Lower leg skin (tissue), 4 donors: ENCODE measurements around the gene SRCIN1. TPM values are rescaled to one million over a fixed set of nuclear protein-coding genes. Genes with fewer than 3 reads are reported as not detected.
A peak's percentile ranks its signal among the peaks of the same experiment; 100 is the strongest.

Source experiments
- DNase-seq, 2 donors: peaks; one replicate each; pipeline ENCODE4 v3.0.0-alpha.2; 2019; ENCODE audit warnings: low spot score in 2 of 2
- H3K4me3 ChIP-seq: fragments of 200-600 bp; sonication (generic); 2 replicates; pipeline ENCODE4 v1.5.1; 2017; ENCODE audit warnings: mild to moderate bottlenecking, low read depth; ENCODE audit not compliant: poor library complexity, severe bottlenecking
- POLR2A ChIP-seq, 2 donors: fragments of 450-650 bp; IDR thresholded peaks; one replicate each; pipeline ENCODE4 v1.6.1; 2016 to 2017; ENCODE audit warnings: antibody characterized with exemption in 2 of 2, mild to moderate bottlenecking in 1 of 2, moderate library complexity in 1 of 2
- WGBS, 2 donors: methylation state at CpG; one replicate each; pipeline ENCODE4 v1.1.5; 2018; 5-methylcytosine and 5-hydroxymethylcytosine counted together
- intact Hi-C: fragments of 100-400 bp; cut with DNase I; formaldehyde crosslinking; loops from one replicate; pipeline ENCODE4 v1.15.0; 2023; ENCODE audit warnings: low total_unique reads
- total RNA-seq, 4 donors: library from RNA; depleted of rRNA; stranded (reverse); fragments of >200 nt; gene quantifications; one replicate each; pipeline ENCODE4 v1.1.0, GENCODE V29; 2016
- TF ChIP-seq, protein P1 (sequence below), 3 donors: fragments of 450-650 bp; IDR thresholded peaks; one replicate each; pipeline ENCODE4 v1.5.1; 2016; ENCODE audit warnings: antibody characterized with exemption in 3 of 3, mild to moderate bottlenecking in 3 of 3, moderate library complexity in 2 of 3

Gene SRCIN1
- total RNA-seq, 4 donors from 2014 or later, result 12.0 to 20.2 (median 15.6) TPM

GRCh38 chr17:38617967-38618760 is 12.4 kb upstream of the SRCIN1 start:
- intact Hi-C loops, result no loop called here
- no peak for DNase-seq
- TF ChIP-seq, protein P1, sequence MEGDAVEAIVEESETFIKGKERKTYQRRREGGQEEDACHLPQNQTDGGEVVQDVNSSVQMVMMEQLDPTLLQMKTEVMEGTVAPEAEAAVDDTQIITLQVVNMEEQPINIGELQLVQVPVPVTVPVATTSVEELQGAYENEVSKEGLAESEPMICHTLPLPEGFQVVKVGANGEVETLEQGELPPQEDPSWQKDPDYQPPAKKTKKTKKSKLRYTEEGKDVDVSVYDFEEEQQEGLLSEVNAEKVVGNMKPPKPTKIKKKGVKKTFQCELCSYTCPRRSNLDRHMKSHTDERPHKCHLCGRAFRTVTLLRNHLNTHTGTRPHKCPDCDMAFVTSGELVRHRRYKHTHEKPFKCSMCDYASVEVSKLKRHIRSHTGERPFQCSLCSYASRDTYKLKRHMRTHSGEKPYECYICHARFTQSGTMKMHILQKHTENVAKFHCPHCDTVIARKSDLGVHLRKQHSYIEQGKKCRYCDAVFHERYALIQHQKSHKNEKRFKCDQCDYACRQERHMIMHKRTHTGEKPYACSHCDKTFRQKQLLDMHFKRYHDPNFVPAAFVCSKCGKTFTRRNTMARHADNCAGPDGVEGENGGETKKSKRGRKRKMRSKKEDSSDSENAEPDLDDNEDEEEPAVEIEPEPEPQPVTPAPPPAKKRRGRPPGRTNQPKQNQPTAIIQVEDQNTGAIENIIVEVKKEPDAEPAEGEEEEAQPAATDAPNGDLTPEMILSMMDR (IDR thresholded peaks at IDR 0.05), result no peak
- TF ChIP-seq POLR2A (IDR thresholded peaks at IDR 0.05), result no peak
- no peak overlapping the region for H3K4me3 ChIP-seq
- WGBS, 2 donors, result 87 to 92% methylated on average over 11 of the region's 11 CpGs

DNA sequence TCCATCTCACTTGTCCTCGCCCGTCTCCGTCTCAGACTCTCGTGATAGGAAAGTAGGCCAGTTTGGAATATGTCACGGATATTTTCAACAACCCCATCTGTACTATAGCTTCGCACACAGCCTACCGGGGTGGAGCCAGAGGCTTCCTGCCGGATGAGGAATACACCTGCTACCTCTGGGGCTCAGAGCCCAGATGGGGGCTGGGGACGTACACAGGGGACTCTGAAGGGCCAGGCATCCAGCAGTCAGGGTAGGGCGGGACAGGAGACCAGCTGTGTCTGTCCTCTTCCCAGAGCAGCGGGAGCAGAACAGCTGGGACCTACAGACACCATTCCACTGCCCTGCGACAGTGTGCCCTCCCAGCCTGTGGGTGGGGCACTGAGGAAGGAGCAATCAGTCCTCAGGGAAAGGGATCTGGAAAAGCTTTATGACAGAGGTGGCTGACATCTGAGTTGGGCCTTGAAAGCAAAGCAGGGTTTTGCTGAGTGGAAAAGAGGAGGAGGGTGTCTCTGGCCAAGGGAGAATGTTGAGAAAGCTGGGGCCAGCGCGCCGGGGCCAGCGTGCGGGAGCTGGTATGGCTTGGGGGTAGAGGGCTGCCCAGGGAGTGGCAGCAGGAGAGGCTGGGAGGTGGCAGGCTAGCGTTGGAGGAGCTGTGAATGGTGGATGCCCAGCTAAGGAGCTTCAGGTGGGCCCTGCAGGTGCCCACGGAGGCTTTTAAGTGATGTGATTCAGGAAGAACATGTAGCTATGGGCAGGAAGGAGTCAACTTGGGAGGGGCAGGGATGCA is 11.5 kb upstream of the SRCIN1 start:
- intact Hi-C loops, result no loop called here
- TF ChIP-seq POLR2A (IDR thresholded peaks at IDR 0.05), result no peak
- TF ChIP-seq, protein P1 (IDR thresholded peaks at IDR 0.05), result no peak
- 84 to 87% methylated on average over 19 of the region's 19 CpGs for WGBS, 2 donors
- no peak overlapping the region for H3K4me3 ChIP-seq
- DNase-seq, result no peak

GRCh38 chr17:38616361-38616760 is 10.6 kb upstream of the SRCIN1 start:
- 80 to 83% methylated on average over 5 of the region's 5 CpGs for WGBS, 2 donors
- intact Hi-C loops, result no loop called here
- TF ChIP-seq, protein P1 (IDR thresholded peaks at IDR 0.05), result no peak
- TF ChIP-seq POLR2A (IDR thresholded peaks at IDR 0.05), result no peak
- H3K4me3 ChIP-seq, result no peak overlapping the region
- DNase-seq, result no peak

GRCh38 chr17:38613981-38614779 is 8.4 kb upstream of the SRCIN1 start:
- WGBS, 2 donors, result 84 to 87% methylated on average over 7 of the region's 7 CpGs
- no peak for TF ChIP-seq POLR2A (IDR thresholded peaks at IDR 0.05)
- TF ChIP-seq, protein P1 (IDR thresholded peaks at IDR 0.05), result peak in 1 of 3 donors; percentile 90
- no peak overlapping the region for H3K4me3 ChIP-seq
- intact Hi-C loops, result no loop called here
- DNase-seq, result no peak

GRCh38 chr17:38613525-38613980 is 7.8 kb upstream of the SRCIN1 start:
- WGBS, 2 donors, result 87 to 89% methylated on average over 2 of the region's 2 CpGs
- no peak for TF ChIP-seq POLR2A (IDR thresholded peaks at IDR 0.05)
- TF ChIP-seq, protein P1 (IDR thresholded peaks at IDR 0.05), result no peak
- no peak overlapping the region for H3K4me3 ChIP-seq
- intact Hi-C loops, result no loop called here
- DNase-seq, result no peak
